Gastroesophageal sphincter (tissue), 4 donors: ENCODE measurements around the gene ZBTB20. TPM values are rescaled to one million over a fixed set of nuclear protein-coding genes. Genes with fewer than 3 reads are reported as not detected.

Experiments
- ATAC-seq: fragments of 150-250 bp; one replicate; pipeline ENCODE4 v1.9.1; 2016; ENCODE audit warnings: mild to moderate bottlenecking, moderate library complexity
- H3K27ac ChIP-seq, 4 donors: fragments of 200-600 bp; sonication (generic) in 3 of 4; 1 replicate in 3 of 4; 2 replicates in 1 of 4; pipeline ENCODE4 v1.5.1; 2016 to 2019
- H3K27me3 ChIP-seq: fragments of 200-600 bp; sonication (generic); one replicate; pipeline ENCODE4 v1.5.1; 2019
- H3K36me3 ChIP-seq, 2 donors: fragments of 200-600 bp; sonication (generic); one replicate each; pipeline ENCODE4 v1.5.1; 2019; ENCODE audit warnings: control low read depth in 1 of 2
- H3K4me1 ChIP-seq, 3 donors: fragments of 200-600 bp; sonication (generic); 1 replicate in 2 of 3; 2 replicates in 1 of 3; pipeline ENCODE4 v1.5.1; 2016 to 2019; ENCODE audit warnings: control low read depth in 2 of 3
- H3K4me3 ChIP-seq, 2 donors: fragments of 200-600 bp; sonication (generic); one replicate each; pipeline ENCODE4 v1.5.1; 2019; ENCODE audit warnings: mild to moderate bottlenecking in 1 of 2, moderate library complexity in 1 of 2
- H3K9me3 ChIP-seq, 3 donors: fragments of 200-600 bp; sonication (generic); one replicate each; pipeline ENCODE4 v1.5.1; 2017 to 2019; ENCODE audit warnings: control low read depth in 2 of 3
- EP300 ChIP-seq: sonication (generic); formaldehyde crosslinking; IDR thresholded peaks from one replicate; pipeline ENCODE4 v1.6.1; 2017; ENCODE audit warnings: antibody characterized with exemption, mild to moderate bottlenecking
- POLR2A ChIP-seq, 2 donors: fragments of 450-650 bp; IDR thresholded peaks; one replicate each; pipeline ENCODE4 v1.6.1; 2017; ENCODE audit warnings: antibody characterized with exemption in 2 of 2, mild to moderate bottlenecking in 2 of 2, moderate library complexity in 1 of 2
- POLR2AphosphoS5 ChIP-seq: sonication (generic); formaldehyde crosslinking; IDR thresholded peaks from one replicate; pipeline ENCODE4 v1.6.1; 2017; ENCODE audit warnings: antibody characterized with exemption
- WGBS, 2 donors: methylation state at CpG; one replicate each; pipeline ENCODE4 v1.1.5; 2018; ENCODE audit warnings: low coverage in 1 of 2; 5-methylcytosine and 5-hydroxymethylcytosine counted together
- total RNA-seq, 4 donors: library from RNA; depleted of rRNA; stranded (reverse); fragments of >200 nt; gene quantifications; one replicate each; pipeline ENCODE4 v1.1.0, GENCODE V29; 2016
- TF ChIP-seq, protein P1 (sequence below), 4 experiments: fragments of 200-600 bp in 2 of 4; fragments of 450-650 bp in 2 of 4; sonication (generic) in 1 of 4; IDR thresholded peaks; one replicate each; pipeline ENCODE4 v1.5.1; 2017 to 2019; ENCODE audit warnings: antibody characterized with exemption in 4 of 4, mild to moderate bottlenecking in 2 of 4, moderate library complexity in 2 of 4

ZBTB20 gene
- total RNA-seq, 4 donors from 2014 or later: 53.1 to 113 (median 98.4) TPM

DNA sequence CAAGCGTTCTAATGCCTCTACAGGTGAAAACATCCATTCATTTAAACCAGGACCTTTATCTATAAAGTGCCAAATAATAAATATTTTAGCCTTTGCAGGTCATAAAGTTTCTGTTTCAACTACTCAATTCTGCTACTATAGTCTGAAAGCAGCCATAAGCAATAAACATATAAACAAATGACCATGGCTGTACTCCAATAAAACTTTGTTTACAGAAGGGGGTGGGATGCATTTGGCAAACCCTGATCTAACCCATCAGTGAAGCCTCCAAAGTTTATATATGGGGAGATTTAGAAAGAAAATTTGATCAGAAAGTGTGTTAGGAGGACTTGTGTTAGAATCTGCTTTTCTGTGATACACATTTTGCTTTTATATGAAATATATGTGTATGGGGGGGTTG lies 161.3 kb downstream of the ZBTB20 start:
- no peaks in the 10 kb centered on the region for H3K36me3 ChIP-seq
- no peaks in the 10 kb centered on the region for H3K9me3 ChIP-seq
- no peak for ATAC-seq
- WGBS, 2 donors: 85 to 92% methylated on average over 1 of the region's 1 CpG
- TF ChIP-seq POLR2A (IDR thresholded peaks at IDR 0.05) (no peak), POLR2AphosphoS5 (no peak)
- no peaks in the 10 kb centered on the region for H3K27me3 ChIP-seq
- H3K4me3 ChIP-seq: no peak overlapping the region
- H3K4me1 ChIP-seq: peaks cover 0 to 5% (median 0%) of the 10 kb centered on the region in 3 donors
- H3K27ac ChIP-seq: no peak overlapping the region

DNA sequence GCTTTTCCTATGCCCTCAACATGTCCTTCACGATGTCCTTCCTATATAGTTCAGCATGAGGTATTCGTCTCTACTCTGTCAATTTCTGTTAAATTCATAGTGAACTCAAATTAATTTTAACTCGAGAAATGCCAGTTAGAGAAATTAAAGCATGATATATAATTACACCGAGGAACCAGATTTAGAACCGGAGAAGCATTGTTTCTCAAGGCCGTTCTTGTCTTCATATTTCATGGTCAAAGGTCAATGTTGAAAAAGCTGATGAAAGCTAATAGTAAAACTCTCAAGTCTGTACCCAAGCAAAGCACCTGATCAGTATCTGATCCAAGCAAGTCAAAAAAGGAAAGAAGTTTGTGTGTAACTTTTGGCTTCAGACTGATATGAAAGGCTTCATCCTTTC lies 163.8 kb downstream of the ZBTB20 start:
- no peaks in the 10 kb centered on the region for H3K27me3 ChIP-seq
- ATAC-seq: no peak
- H3K9me3 ChIP-seq: no peaks in the 10 kb centered on the region
- H3K4me1 ChIP-seq: peaks cover 0 to 5% (median 0%) of the 10 kb centered on the region in 3 donors
- H3K4me3 ChIP-seq: no peak overlapping the region
- 92 to 96% methylated on average over 6 of the region's 6 CpGs for WGBS, 2 donors
- TF ChIP-seq EP300: no peak
- TF ChIP-seq POLR2AphosphoS5: no peak
- TF ChIP-seq, protein P1, sequence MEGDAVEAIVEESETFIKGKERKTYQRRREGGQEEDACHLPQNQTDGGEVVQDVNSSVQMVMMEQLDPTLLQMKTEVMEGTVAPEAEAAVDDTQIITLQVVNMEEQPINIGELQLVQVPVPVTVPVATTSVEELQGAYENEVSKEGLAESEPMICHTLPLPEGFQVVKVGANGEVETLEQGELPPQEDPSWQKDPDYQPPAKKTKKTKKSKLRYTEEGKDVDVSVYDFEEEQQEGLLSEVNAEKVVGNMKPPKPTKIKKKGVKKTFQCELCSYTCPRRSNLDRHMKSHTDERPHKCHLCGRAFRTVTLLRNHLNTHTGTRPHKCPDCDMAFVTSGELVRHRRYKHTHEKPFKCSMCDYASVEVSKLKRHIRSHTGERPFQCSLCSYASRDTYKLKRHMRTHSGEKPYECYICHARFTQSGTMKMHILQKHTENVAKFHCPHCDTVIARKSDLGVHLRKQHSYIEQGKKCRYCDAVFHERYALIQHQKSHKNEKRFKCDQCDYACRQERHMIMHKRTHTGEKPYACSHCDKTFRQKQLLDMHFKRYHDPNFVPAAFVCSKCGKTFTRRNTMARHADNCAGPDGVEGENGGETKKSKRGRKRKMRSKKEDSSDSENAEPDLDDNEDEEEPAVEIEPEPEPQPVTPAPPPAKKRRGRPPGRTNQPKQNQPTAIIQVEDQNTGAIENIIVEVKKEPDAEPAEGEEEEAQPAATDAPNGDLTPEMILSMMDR (IDR thresholded peaks at IDR 0.05): no peak
- no peak for TF ChIP-seq POLR2A (IDR thresholded peaks at IDR 0.05)
- H3K27ac ChIP-seq: no peak overlapping the region
- H3K36me3 ChIP-seq: no peaks in the 10 kb centered on the region

DNA sequence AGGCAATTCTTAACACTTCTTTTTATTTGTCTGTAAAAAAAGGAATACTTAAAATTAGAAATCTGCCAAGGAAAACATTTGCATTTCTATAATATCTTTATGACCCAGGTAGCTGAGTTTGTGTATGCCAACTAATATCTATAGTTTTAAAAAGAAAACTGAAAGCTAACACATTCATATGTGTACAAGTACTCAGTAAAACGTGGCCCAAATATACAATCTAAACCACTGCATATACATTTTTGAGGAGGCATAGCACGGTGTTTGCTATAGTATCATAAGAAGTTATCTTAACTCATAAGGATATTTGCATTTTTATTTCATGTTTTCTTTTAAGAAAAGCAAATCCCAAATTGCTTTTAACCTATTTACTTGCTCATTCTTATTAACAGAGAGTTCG lies 172.7 kb downstream of the ZBTB20 start:
- ATAC-seq: no peak
- no peaks in the 10 kb centered on the region for H3K9me3 ChIP-seq
- 89% methylated on average over 3 of the region's 3 CpGs for WGBS, 2 donors

DNA sequence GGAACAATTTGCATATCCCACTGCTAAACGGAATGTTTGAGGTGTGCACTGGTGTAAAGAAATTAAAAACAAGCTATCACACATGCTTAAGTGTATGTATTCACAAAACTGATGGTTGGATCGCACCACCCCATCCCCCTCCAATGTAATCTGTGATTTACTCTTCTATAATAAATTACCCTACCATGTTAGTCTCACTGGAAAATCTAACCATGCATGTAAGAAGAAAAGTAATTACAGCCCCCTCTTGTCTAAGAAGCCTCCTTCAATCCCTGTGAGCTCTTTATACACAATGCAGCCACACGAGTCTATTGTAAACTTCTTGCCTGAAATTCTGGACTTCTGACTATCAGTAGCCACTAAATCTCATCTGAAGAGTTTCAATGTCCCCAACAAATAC lies 173.6 kb downstream of the ZBTB20 start:
- TF ChIP-seq EP300: no peak
- no peak for TF ChIP-seq POLR2AphosphoS5
- TF ChIP-seq, protein P1 (IDR thresholded peaks at IDR 0.05): no peak
- TF ChIP-seq POLR2A (IDR thresholded peaks at IDR 0.05): no peak
- 88 to 96% methylated on average over 3 of the region's 3 CpGs for WGBS, 2 donors
- Histone ChIP-seq H3K27ac (no peak overlapping the region), H3K36me3 (no peaks in the 10 kb centered on the region), H3K9me3 (no peaks in the 10 kb centered on the region), H3K4me3 (no peak overlapping the region), H3K4me1 (no peaks in the 10 kb centered on the region), H3K27me3 (no peaks in the 10 kb centered on the region)
- no peak for ATAC-seq

More for the DNA sequence above, 172.7 kb downstream of the ZBTB20 start:
- Histone ChIP-seq H3K4me1 (no peaks in the 10 kb centered on the region), H3K36me3 (no peaks in the 10 kb centered on the region), H3K27me3 (no peaks in the 10 kb centered on the region), H3K27ac (no peak overlapping the region), H3K4me3 (no peak overlapping the region)
- no peak for TF ChIP-seq EP300
- TF ChIP-seq POLR2A (IDR thresholded peaks at IDR 0.05): no peak
- TF ChIP-seq, protein P1 (IDR thresholded peaks at IDR 0.05): no peak
- no peak for TF ChIP-seq POLR2AphosphoS5

DNA sequence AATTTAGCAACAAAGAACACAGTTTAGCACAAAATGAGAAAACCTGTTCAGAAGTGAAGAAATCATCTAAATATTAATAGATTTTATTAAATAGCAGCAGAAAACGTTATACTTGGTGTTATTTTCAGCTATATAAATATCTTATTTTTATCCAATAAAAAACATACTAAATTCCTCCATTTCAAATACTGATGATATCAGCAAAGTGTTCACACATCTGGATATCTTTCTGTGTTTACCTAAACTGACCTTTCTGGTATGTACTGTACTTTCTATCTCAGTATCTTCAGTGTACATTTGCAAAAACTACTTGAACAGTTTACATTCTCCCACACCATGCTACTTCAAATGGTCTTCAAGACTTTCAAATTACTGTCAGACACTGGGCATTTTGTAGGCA lies 179.9 kb downstream of the ZBTB20 start:
- ATAC-seq: no peak
- Histone ChIP-seq H3K4me1 (peaks cover 0 to 14% (median 0%) of the 10 kb centered on the region in 3 donors), H3K27ac (no peak overlapping the region), H3K9me3 (no peaks in the 10 kb centered on the region), H3K27me3 (no peaks in the 10 kb centered on the region), H3K4me3 (no peak overlapping the region), H3K36me3 (no peaks in the 10 kb centered on the region)
- 16 to 36% methylated on average over 1 of the region's 1 CpG for WGBS, 2 donors
- TF ChIP-seq, protein P1 (IDR thresholded peaks at IDR 0.05): no peak
- TF ChIP-seq POLR2AphosphoS5: no peak
- no peak for TF ChIP-seq POLR2A (IDR thresholded peaks at IDR 0.05)
- TF ChIP-seq EP300: no peak
